OCI-LY7 (cell line): Measurements from ENCODE around the gene PTPRU. TPM values are rescaled to one million over a fixed set of nuclear protein-coding genes. Genes with fewer than 3 reads are reported as not detected.
"Not testable (repeated sequence)": the region's sequence is repeated elsewhere in the genome, so short reads cannot be mapped to it uniquely, and the experiment has no call there.

Experiments used
- BruUV-seq: library from RNA; stranded (reverse); fragments of 400-500 nt; replicated peaks from 2 replicates; lab custom pipeline; 2021; lab: Mats Ljungman, UMichigan
- CTCF ChIA-PET: fragments of 300-600 bp; sonication (Branson Sonifier 250); formaldehyde crosslinking; loops from one replicate; lab custom pipeline; 2022; ENCODE audit warnings: antibody characterized with exemption; ENCODE audit not compliant: unreplicated experiment; lab: Charles Lee
- POLR2A ChIA-PET: fragments of 300-600 bp; sonication (Branson Sonifier 250); formaldehyde crosslinking; loops from one replicate; lab custom pipeline; 2022; ENCODE audit warnings: antibody characterized with exemption; lab: Charles Lee
- DNase-seq: peaks from one replicate; pipeline ENCODE4 v3.0.0-alpha.2; 2015; ENCODE audit warnings: low spot score
- H2AFZ ChIP-seq: fragments of 200-600 bp; sonication (generic), shearing (Covaris generic); 2 replicates; pipeline ENCODE4 v1.6.1; 2014; ENCODE audit warnings: mild to moderate bottlenecking, antibody characterized with exemption, low read length, moderate library complexity
- H3K27ac ChIP-seq: fragments of 200-600 bp; sonication (generic); 2 replicates; pipeline ENCODE4 v1.5.1; 2014; ENCODE audit warnings: mixed run types, low read depth, mild to moderate bottlenecking, moderate library complexity, low read length, inconsistent platforms; ENCODE audit not compliant: poor library complexity, severe bottlenecking
- H3K36me3 ChIP-seq: fragments of 200-600 bp; sonication (generic); 2 replicates; pipeline ENCODE4 v1.6.1; 2014; ENCODE audit warnings: mild to moderate bottlenecking, antibody characterized with exemption, low read length, moderate library complexity, mixed read lengths; ENCODE audit not compliant: insufficient read depth
- H3K4me1 ChIP-seq: fragments of 200-600 bp; sonication (generic); 2 replicates; pipeline ENCODE4 v1.5.1; 2014; ENCODE audit warnings: mild to moderate bottlenecking, low read length; ENCODE audit not compliant: insufficient read depth, poor library complexity, severe bottlenecking
- H3K4me2 ChIP-seq: fragments of 200-600 bp; sonication (generic); 2 replicates; pipeline ENCODE4 v1.6.1; 2014; ENCODE audit warnings: mild to moderate bottlenecking, low read length
- H3K4me3 ChIP-seq: fragments of 200-600 bp; sonication (generic); 2 replicates; pipeline ENCODE4 v1.5.1; 2014; ENCODE audit warnings: mild to moderate bottlenecking, low read depth, low read length; ENCODE audit not compliant: poor library complexity, severe bottlenecking
- H3K79me2 ChIP-seq: fragments of 200-600 bp; sonication (generic); 2 replicates; pipeline ENCODE4 v1.6.1; 2016; ENCODE audit warnings: low read depth, mild to moderate bottlenecking, low read length, moderate library complexity, mixed read lengths; ENCODE audit not compliant: insufficient read depth
- H3K9me2 ChIP-seq: fragments of 200-600 bp; sonication (generic); 2 replicates; pipeline ENCODE4 v1.6.1; 2016; ENCODE audit warnings: mild to moderate bottlenecking, low read length, mixed read lengths; ENCODE audit not compliant: insufficient read depth
- H3K9me3 ChIP-seq: fragments of 200-600 bp; sonication (generic); 2 replicates; pipeline ENCODE4 v1.6.1; 2014; ENCODE audit warnings: mild to moderate bottlenecking, mixed run types, low read length, mixed read lengths
- H4K20me1 ChIP-seq: fragments of 200-600 bp; sonication (generic); 2 replicates; pipeline ENCODE4 v1.6.1; 2014; ENCODE audit warnings: mild to moderate bottlenecking, antibody characterized with exemption, low read length, moderate library complexity, mixed read lengths; ENCODE audit not compliant: insufficient read depth
- CTCF ChIP-seq: fragments of 200-600 bp; sonication (generic); conservative IDR thresholded peaks from 2 replicates; pipeline ENCODE4 v1.5.1; 2014; ENCODE audit warnings: mild to moderate bottlenecking, antibody characterized with exemption, low read length, moderate library complexity, mixed read lengths
- EZH2phosphoT487 ChIP-seq: fragments of 200-600 bp; sonication (generic); IDR thresholded peaks from 2 replicates; pipeline ENCODE4 v1.6.1; 2018; ENCODE audit warnings: low read depth, borderline replicate concordance, mild to moderate bottlenecking, mixed run types, antibody characterized with exemption, low read length, moderate library complexity, mixed read lengths
- intact Hi-C: fragments of 100-400 bp; cut with micrococcal nuclease; formaldehyde crosslinking; loops from one replicate; pipeline ENCODE4 v1.10.0; 2022; ENCODE audit not compliant: unreplicated experiment
- total RNA-seq, 2 experiments: library from RNA; depleted of rRNA in 1 of 2; stranded (reverse); fragments of >200 nt in 1 of 2; shearing (Covaris generic) in 1 of 2; gene quantifications; 2 replicates each; pipeline ENCODE4 v1.2.3, GENCODE V29; 2014 to 2022

PTPRU gene
- total RNA-seq, 2 experiments from 2014 or later, result 2.5 to 4.6 TPM

GRCh38 chr1:29221296-29221695 is 15.0 kb upstream of the PTPRU start:
- TF ChIP-seq EZH2phosphoT487, result no peak
- no peak for TF ChIP-seq CTCF
- CTCF ChIA-PET, result interaction anchor here (0.5 kb wide), 1 partner anchor 105 kb away, joined by 3 read pairs; no protein-coding TSS in a partner anchor

GRCh38 chr1:29222260-29222659 is 14.1 kb upstream of the PTPRU start:
- H4K20me1 ChIP-seq, DNase-seq, intact Hi-C loops, H3K79me2 ChIP-seq, POLR2A ChIA-PET, H3K4me3 ChIP-seq, H2AFZ ChIP-seq, H3K9me3 ChIP-seq, CTCF ChIA-PET, BruUV-seq, H3K4me1 ChIP-seq, H3K9me2 ChIP-seq, H3K4me2 ChIP-seq, H3K27ac ChIP-seq: not testable (repeated sequence)
- peaks cover 17% of the 10 kb centered on the region; the same call in 1 of the 2 replicates for H3K36me3 ChIP-seq

More at GRCh38 chr1:29221296-29221695, 15.0 kb upstream of the PTPRU start:
- Histone ChIP-seq H3K9me2 (no peaks in the 10 kb centered on the region), H3K4me3 (no peak overlapping the region), H3K4me1 (no peaks in the 10 kb centered on the region), H3K4me2 (no peak overlapping the region), H3K27ac (no peak overlapping the region), H2AFZ (no peak overlapping the region), H3K9me3 (no peaks in the 10 kb centered on the region), H3K79me2 (no peaks in the 10 kb centered on the region), H3K36me3 (peaks cover 17% of the 10 kb centered on the region; the same call in 1 of the 2 replicates), H4K20me1 (no peaks in the 10 kb centered on the region)
- intact Hi-C loops, result no loop called here
- POLR2A ChIA-PET, result interaction anchor here (0.5 kb wide), 1 partner anchor 529 kb away, joined by 3 read pairs; no protein-coding TSS in a partner anchor
- BruUV-seq, result no TSS peak
- no peak for DNase-seq

- peaks cover 15% of the 10 kb centered on the region; the same call in 1 of the 2 replicates for H3K36me3 ChIP-seq
- no peak overlapping the region for H3K4me3 ChIP-seq
- no peak overlapping the region for H3K27ac ChIP-seq
- no peak for TF ChIP-seq CTCF
- no peak for TF ChIP-seq EZH2phosphoT487
- no peaks in the 10 kb centered on the region for H3K9me3 ChIP-seq
- intact Hi-C loops, result no loop called here
- no TSS peak for BruUV-seq
- no peak overlapping the region for H2AFZ ChIP-seq
- H3K4me1 ChIP-seq, result no peaks in the 10 kb centered on the region
- no peak overlapping the region for H3K4me2 ChIP-seq
- ChIA-PET CTCF (no interaction called here), POLR2A (no interaction called here)
- no peaks in the 10 kb centered on the region for H3K79me2 ChIP-seq
- no peaks in the 10 kb centered on the region for H4K20me1 ChIP-seq
- H3K9me2 ChIP-seq, result no peaks in the 10 kb centered on the region
- DNase-seq, result no peak
These were observed 13.6 kb upstream of the PTPRU start for GRCh38 chr1:29222686-29223085.
